Right lobe of liver (tissue), 6 donors: ENCODE measurements around the gene ZNF354C. TPM values are rescaled to one million over a fixed set of nuclear protein-coding genes. Genes with fewer than 3 reads are reported as not detected.

Experiments used
- ATAC-seq, 4 donors: fragments of 200-7000 bp; cut with Tn5 transposase; one replicate each; pipeline ENCODE4 v1.9.1; 2020; ENCODE audit warnings: mild to moderate bottlenecking in 4 of 4, moderate library complexity in 4 of 4
- DNase-seq, 3 donors: peaks; one replicate each; pipeline ENCODE4 v3.0.0-alpha.2; 2020
- H3K27ac ChIP-seq, 3 donors: fragments of 200-600 bp; one replicate each; pipeline ENCODE4 v1.8.0; 2022
- H3K27me3 ChIP-seq, 2 donors: fragments of 200-600 bp; one replicate each; pipeline ENCODE4 v1.8.0; 2022
- H3K36me3 ChIP-seq, 4 donors: fragments of 200-600 bp; sonication (generic) in 1 of 4; one replicate each; pipeline versions ENCODE4 v1.5.1 to v1.8.0; 2017 to 2022; ENCODE audit warnings: control low read depth in 1 of 4
- H3K4me1 ChIP-seq, 4 donors: fragments of 200-600 bp; sonication (generic) in 1 of 4; one replicate each; pipeline versions ENCODE4 v1.5.1 to v1.8.0; 2017 to 2022; ENCODE audit warnings: control low read depth in 1 of 4
- H3K4me3 ChIP-seq, 3 donors: fragments of 200-600 bp; one replicate each; pipeline ENCODE4 v1.8.0; 2022
- H3K9me3 ChIP-seq, 4 donors: fragments of 200-600 bp; sonication (generic) in 1 of 4; one replicate each; pipeline versions ENCODE4 v1.5.1 to v1.8.0; 2017 to 2022; ENCODE audit warnings: control low read depth in 1 of 4
- CTCF ChIP-seq, 4 donors: fragments of 200-600 bp in 3 of 4; fragments of 450-650 bp in 1 of 4; IDR thresholded peaks; one replicate each; pipeline versions ENCODE4 v1.5.1 to v1.8.0; 2016 to 2022; ENCODE audit warnings: antibody characterized with exemption in 4 of 4, mild to moderate bottlenecking in 2 of 4
- POLR2A ChIP-seq: fragments of 450-650 bp; IDR thresholded peaks from one replicate; pipeline ENCODE4 v1.6.1; 2017; ENCODE audit warnings: antibody characterized with exemption, mild to moderate bottlenecking
- WGBS: methylation state at CpG from one replicate; pipeline ENCODE4 v1.1.6; 2018; ENCODE audit warnings: low coverage, low lambda C conversion rate; ENCODE audit not compliant: insufficient coverage; ENCODE audit errors: missing lambda C conversion rate; 5-methylcytosine and 5-hydroxymethylcytosine counted together
- intact Hi-C, 2 donors: fragments of 100-400 bp; cut with DNase I; formaldehyde crosslinking; loops; one replicate each; pipeline versions ENCODE4 v1.11.2 to v1.14.1; 2022
- total RNA-seq, 6 experiments: library from RNA; depleted of rRNA in 2 of 6; stranded (reverse); fragments of >200 nt in 2 of 6; fragmentation: NEBNext Ultra II Directional in 3 of 6; extraction: Animal tissue kit (Norgen Biotek cat#: 25700) in 3 of 6; gene quantifications; one replicate each; pipeline versions ENCODE4 v1.1.0 to v1.2.4, GENCODE V29; 2016 to 2023
- donor health status: DM: no; HTN: yes; CAD: no.
- donor health status: DM: no; HTN: no; CAD: no.
- donor health status: DM: no; HTN: no; CAD: no.
- donor health status: DM: no; HTN: yes; CAD: no.
- donor health status: DM: no; HTN: yes; CAD: no.

ZNF354C gene
- total RNA-seq, 6 experiments from 2014 or later = 0.81 to 2.4 (median 1.4) TPM

GRCh38 chr5:179128041-179128365 is 67.8 kb downstream of the ZNF354C start:
- no peak for ATAC-seq
- H3K9me3 ChIP-seq = no peaks in the 10 kb centered on the region
- no peak overlapping the region for H3K27ac ChIP-seq
- no peaks in the 10 kb centered on the region for H3K27me3 ChIP-seq
- H3K4me1 ChIP-seq = no peaks in the 10 kb centered on the region
- no peak for TF ChIP-seq POLR2A
- no peak for TF ChIP-seq CTCF (IDR thresholded peaks at IDR 0.05)
- peak in 1 of 3 donors; percentile 17 for DNase-seq
- 71% methylated on average over 5 of the region's 10 CpGs for WGBS
- H3K36me3 ChIP-seq = no peaks in the 10 kb centered on the region
- intact Hi-C loops = no loop called here
- H3K4me3 ChIP-seq = no peak overlapping the region

GRCh38 chr5:179128976-179129375 is 68.8 kb downstream of the ZNF354C start:
- WGBS = 74% methylated on average over 5 of the region's 14 CpGs
- no peaks in the 10 kb centered on the region for H3K36me3 ChIP-seq
- DNase-seq = peak in 1 of 3 donors; percentile 31

GRCh38 chr5:179129607-179130071 is 69.5 kb downstream of the ZNF354C start:
- Histone ChIP-seq H3K9me3 (no peaks in the 10 kb centered on the region), H3K27me3 (no peaks in the 10 kb centered on the region), H3K4me1 (no peaks in the 10 kb centered on the region), H3K36me3 (no peaks in the 10 kb centered on the region), H3K27ac (no peak overlapping the region), H3K4me3 (no peak overlapping the region)
- WGBS = 73% methylated on average over 9 of the region's 18 CpGs
- ATAC-seq = no peak
- intact Hi-C loops = no loop called here
- no peak for TF ChIP-seq POLR2A
- no peak for TF ChIP-seq CTCF (IDR thresholded peaks at IDR 0.05)
- no peak for DNase-seq

More at GRCh38 chr5:179128976-179129375, 68.8 kb downstream of the ZNF354C start:
- H3K4me1 ChIP-seq = no peaks in the 10 kb centered on the region
- no peaks in the 10 kb centered on the region for H3K27me3 ChIP-seq
- intact Hi-C loops = no loop called here
- no peaks in the 10 kb centered on the region for H3K9me3 ChIP-seq
- no peak overlapping the region for H3K27ac ChIP-seq
- TF ChIP-seq POLR2A = no peak
- TF ChIP-seq CTCF (IDR thresholded peaks at IDR 0.05) = no peak
- no peak for ATAC-seq
- no peak overlapping the region for H3K4me3 ChIP-seq

GRCh38 chr5:179130101-179130681 is 70.0 kb downstream of the ZNF354C start:
- H3K9me3 ChIP-seq = no peaks in the 10 kb centered on the region
- intact Hi-C loops = no loop called here
- H3K36me3 ChIP-seq = no peaks in the 10 kb centered on the region
- 43% methylated on average over 2 of the region's 14 CpGs for WGBS
- no peaks in the 10 kb centered on the region for H3K27me3 ChIP-seq
- TF ChIP-seq POLR2A (no peak), CTCF (IDR thresholded peaks at IDR 0.05) (no peak)
- H3K4me1 ChIP-seq = no peaks in the 10 kb centered on the region
- no peak for ATAC-seq
- H3K4me3 ChIP-seq = no peak overlapping the region
- no peak overlapping the region for H3K27ac ChIP-seq
- peak in 1 of 3 donors; percentile 29 for DNase-seq
